Upper lobe of left lung (tissue), 4 donors: Measurements from ENCODE around the gene ATP11A.

Experiments used
- EP300 ChIP-seq, 4 donors: sonication (generic); formaldehyde crosslinking; IDR thresholded peaks; one replicate each; pipeline ENCODE4 v1.5.1; 2017; ENCODE audit warnings: antibody characterized with exemption in 4 of 4, control low read depth in 2 of 4
- POLR2A ChIP-seq, 4 donors: fragments of 450-650 bp; IDR thresholded peaks; one replicate each; pipeline ENCODE4 v1.5.1; 2016 to 2017; ENCODE audit warnings: antibody characterized with exemption in 4 of 4, mild to moderate bottlenecking in 2 of 4

- TF ChIP-seq EP300 (IDR thresholded peaks at IDR 0.05) (no peak), POLR2A (IDR thresholded peaks at IDR 0.05) (no peak)
These were observed 152.6 kb downstream of the ATP11A start for GRCh38 chr13:112842343-112842856.
